ENCODE data around the gene PCDH8.

Gene PCDH8, protein sequence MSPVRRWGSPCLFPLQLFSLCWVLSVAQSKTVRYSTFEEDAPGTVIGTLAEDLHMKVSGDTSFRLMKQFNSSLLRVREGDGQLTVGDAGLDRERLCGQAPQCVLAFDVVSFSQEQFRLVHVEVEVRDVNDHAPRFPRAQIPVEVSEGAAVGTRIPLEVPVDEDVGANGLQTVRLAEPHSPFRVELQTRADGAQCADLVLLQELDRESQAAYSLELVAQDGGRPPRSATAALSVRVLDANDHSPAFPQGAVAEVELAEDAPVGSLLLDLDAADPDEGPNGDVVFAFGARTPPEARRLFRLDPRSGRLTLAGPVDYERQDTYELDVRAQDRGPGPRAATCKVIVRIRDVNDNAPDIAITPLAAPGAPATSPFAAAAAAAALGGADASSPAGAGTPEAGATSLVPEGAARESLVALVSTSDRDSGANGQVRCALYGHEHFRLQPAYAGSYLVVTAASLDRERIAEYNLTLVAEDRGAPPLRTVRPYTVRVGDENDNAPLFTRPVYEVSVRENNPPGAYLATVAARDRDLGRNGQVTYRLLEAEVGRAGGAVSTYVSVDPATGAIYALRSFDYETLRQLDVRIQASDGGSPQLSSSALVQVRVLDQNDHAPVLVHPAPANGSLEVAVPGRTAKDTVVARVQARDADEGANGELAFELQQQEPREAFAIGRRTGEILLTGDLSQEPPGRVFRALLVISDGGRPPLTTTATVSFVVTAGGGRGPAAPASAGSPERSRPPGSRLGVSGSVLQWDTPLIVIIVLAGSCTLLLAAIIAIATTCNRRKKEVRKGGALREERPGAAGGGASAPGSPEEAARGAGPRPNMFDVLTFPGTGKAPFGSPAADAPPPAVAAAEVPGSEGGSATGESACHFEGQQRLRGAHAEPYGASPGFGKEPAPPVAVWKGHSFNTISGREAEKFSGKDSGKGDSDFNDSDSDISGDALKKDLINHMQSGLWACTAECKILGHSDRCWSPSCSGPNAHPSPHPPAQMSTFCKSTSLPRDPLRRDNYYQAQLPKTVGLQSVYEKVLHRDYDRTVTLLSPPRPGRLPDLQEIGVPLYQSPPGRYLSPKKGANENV

GRCh38 chr13:52848455-52849195, at the start of gene PCDH8:
Gene PCDH8 (minus strand): TSS chr13:52848640. CDS start chr13:52848436, 204 bp downstream.
- TF ChIP-seq GATA2 (IDR thresholded peaks at IDR 0.05; ENCODE audit: low read depth, low read length) = no peak
- no peak for TF ChIP-seq GATA3 (IDR thresholded peaks at IDR 0.05; ENCODE audit: low read depth, low read length)

DNA sequence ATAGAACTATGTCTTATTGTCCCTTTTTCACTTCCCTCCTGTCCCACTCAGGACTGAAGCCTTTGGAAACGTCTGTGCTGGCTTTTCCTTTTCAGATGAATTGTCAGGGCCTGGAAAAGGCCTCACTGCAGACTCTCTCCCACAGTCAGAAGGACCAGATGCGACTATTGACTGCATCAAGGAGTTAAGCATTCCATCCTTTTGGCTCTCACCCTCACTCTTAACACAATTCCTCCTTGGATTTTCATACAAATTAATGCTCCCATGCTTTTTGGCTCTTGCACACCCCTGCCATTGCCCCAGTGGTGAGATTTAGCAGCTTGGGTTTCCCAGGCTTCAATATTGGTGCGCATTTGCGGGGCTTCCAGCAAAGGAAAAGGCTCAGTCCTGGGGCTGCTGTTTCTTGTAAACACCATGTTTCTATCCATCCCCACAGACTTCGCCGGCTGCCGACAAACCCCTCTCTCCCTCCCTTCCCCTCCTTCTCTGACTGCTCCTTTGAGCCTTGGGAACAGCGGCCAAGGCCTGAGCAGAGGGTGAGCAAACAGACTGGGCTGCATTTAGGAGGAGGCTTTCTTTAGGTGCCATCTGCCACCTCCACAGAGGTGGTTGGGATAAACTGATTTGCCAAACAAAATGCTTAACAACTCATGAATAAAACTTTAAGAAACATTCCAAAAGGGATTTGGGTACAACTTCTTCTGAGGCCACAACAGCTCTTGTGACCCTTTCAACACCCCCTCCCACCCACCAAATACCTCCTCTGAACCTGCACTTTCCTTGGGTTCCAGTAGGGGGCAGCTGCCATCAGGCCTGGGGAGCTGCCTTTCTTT, 48.6 kb upstream of the PCDH8 start:
- TF ChIP-seq GATA3 (IDR thresholded peaks at IDR 0.05; ENCODE audit: low read depth, low read length) (no peak), GATA2 (IDR thresholded peaks at IDR 0.05; ENCODE audit: low read depth, low read length) (no peak)

DNA sequence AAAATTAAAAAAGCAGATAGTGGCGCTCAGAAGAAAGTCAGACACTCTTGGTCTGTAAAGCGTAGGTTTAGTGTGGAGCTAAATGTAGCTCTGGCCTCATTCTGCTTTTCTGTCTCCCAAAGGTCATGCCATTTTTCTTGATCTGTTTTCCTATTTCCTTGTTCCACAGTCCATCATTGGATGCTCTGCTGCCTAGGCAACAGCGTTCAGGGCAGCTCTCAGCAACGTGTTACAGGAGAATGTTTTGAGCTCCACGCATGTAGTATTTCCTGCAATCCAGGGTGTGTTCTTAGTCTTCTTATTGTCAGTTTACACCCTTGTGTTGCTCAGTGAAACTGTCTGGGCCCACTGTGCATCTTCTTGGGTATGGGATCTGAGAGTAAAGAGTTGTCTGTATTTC, 46.0 kb upstream of the PCDH8 start:
- no peak for TF ChIP-seq GATA3 (IDR thresholded peaks at IDR 0.05; ENCODE audit: low read depth, low read length)
- TF ChIP-seq GATA2 (IDR thresholded peaks at IDR 0.05; ENCODE audit: low read depth, low read length) = no peak

DNA sequence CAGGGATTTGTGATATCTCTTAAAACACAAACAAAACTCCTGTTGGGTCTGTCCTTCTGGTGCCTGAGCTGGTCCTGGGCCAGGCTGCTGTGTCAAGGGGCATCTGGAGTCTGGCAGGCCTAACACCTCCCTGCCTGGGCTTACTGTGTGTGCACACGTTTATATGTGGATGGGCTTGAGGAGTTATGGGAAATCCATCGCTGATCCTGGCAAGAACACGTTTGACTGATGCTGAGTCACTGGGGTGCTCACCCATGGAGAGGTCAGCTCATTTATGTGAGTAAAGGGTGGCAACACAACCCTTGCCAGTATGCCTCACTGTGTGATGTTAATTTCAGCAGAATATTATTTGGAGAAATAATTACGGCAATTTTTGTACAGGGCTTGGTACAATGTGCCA, 44.5 kb upstream of the PCDH8 start:
- TF ChIP-seq GATA3 (IDR thresholded peaks at IDR 0.05; ENCODE audit: low read depth, low read length) = no peak
- TF ChIP-seq GATA2 (IDR thresholded peaks at IDR 0.05; ENCODE audit: low read depth, low read length) = no peak

GRCh38 chr13:52891706-52892105, 43.3 kb upstream of the PCDH8 start:
- no peak for TF ChIP-seq GATA2 (IDR thresholded peaks at IDR 0.05; ENCODE audit: low read depth, low read length)
- no peak for TF ChIP-seq GATA3 (IDR thresholded peaks at IDR 0.05; ENCODE audit: low read depth, low read length)

DNA sequence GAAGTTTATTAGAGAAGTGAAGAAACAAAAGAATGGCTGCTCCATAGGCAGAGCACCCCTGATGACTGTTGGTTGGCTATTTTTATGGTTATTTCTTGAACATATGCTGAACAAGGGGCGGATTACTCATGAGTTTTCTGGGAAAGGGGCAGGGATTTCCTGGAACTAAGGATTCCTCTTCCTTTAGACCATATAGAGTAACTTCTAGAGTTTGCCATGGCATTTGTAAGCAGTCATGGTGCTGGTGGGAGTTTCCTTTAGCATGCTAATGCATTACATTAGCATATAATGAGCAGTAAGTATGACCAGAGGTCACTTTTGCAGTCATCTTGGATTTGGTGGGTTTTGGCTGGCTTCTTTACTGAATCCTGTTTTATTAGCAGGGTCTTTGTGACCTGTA, 38.7 kb upstream of the PCDH8 start:
- no peak for TF ChIP-seq GATA3 (IDR thresholded peaks at IDR 0.05; ENCODE audit: low read depth, low read length)
- no peak for TF ChIP-seq GATA2 (IDR thresholded peaks at IDR 0.05; ENCODE audit: low read depth, low read length)

DNA sequence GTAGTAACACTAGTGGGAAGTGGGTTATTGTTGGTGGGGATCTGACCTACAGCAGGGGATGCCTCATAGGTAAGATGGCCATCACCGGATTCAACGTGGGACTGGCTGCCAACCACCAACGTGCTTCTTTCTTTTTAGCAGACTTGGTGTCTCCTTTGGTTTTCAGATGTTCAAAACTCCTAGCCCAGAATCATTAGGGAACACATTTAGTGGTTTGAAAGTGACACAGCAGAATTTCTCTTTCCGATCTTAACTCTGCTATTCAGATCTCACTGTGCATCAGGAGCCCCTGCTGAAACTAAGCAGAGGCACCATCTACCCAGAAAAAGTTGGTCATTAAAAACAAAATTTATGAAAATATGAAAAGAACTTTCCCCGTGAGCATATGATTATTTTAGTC, 36.7 kb upstream of the PCDH8 start:
- TF ChIP-seq GATA2 (IDR thresholded peaks at IDR 0.05; ENCODE audit: low read depth, low read length) (no peak), GATA3 (IDR thresholded peaks at IDR 0.05; ENCODE audit: low read depth, low read length) (no peak)

GRCh38 chr13:52884429-52885010, 36.1 kb upstream of the PCDH8 start:
- TF ChIP-seq GATA2 (IDR thresholded peaks at IDR 0.05; ENCODE audit: low read depth, low read length) (no peak), GATA3 (IDR thresholded peaks at IDR 0.05; ENCODE audit: low read depth, low read length) (no peak)

DNA sequence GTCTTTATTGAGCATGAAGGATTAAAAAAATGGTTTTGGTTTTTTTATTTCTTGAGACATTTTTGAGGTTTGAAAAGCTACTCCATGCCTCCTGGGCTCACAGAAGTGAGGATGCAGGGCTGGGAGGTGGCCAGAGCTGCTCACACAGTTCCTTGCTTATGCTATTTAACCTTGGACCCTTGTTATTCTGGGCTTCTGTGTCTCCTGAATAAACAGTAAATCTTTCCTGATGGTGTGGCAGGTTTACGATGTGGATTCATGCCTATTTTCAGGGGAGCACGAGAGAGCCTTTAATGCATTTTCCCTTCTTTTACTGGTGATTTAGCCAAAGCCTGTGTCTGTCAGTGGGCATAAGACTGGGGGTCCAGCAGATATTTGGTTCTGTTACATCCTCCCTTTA, 34.3 kb upstream of the PCDH8 start:
- TF ChIP-seq GATA2 (IDR thresholded peaks at IDR 0.05; ENCODE audit: low read depth, low read length) (no peak), GATA3 (IDR thresholded peaks at IDR 0.05; ENCODE audit: low read depth, low read length) (no peak)

- no peak for TF ChIP-seq GATA3 (IDR thresholded peaks at IDR 0.05; ENCODE audit: low read depth, low read length)
- no peak for TF ChIP-seq GATA2 (IDR thresholded peaks at IDR 0.05; ENCODE audit: low read depth, low read length)
Measured at GRCh38 chr13:52879950-52880741, 31.7 kb upstream of the PCDH8 start.

DNA sequence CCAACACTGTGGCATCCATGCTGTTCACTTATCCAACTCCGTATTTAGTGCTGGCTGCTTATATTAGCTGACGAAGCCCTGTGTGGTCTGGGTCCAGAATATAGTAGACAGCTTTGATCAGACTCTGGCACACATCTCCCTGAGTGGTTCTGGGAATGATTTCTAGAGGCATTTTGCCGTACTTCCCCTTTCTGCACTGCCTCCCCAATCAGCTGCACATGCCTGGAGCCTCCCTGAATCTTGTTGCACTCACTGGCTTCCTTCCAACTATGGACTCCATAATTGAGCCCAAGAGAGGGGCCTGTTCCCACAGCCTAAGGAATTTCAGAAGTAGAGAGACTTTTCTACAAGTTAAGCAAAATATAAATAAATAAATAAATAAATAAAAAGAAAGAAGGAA, 30.4 kb upstream of the PCDH8 start:
- TF ChIP-seq GATA2 (IDR thresholded peaks at IDR 0.05; ENCODE audit: low read depth, low read length) (no peak), GATA3 (IDR thresholded peaks at IDR 0.05; ENCODE audit: low read depth, low read length) (no peak)

DNA sequence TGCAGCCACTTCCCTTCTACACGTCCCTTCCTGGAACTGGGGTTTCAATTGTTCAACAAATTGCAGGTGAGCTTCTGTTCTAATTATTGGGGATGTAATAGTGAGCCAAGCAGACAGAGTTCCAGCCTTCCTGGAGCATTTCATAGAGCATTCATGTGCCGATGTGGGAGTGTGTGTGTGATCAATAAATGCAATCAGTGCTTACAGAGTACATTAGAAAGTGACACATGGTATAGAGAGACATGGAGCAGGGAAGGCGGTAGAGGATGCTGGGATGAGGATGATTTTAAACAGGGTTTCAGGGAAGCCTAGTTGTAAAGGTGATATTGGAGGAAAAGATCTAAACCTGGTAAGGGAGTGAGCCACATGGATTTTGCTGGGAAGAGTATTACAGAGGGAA, 21.7 kb upstream of the PCDH8 start:
- no peak for TF ChIP-seq GATA3 (IDR thresholded peaks at IDR 0.05; ENCODE audit: low read depth, low read length)
- no peak for TF ChIP-seq GATA2 (IDR thresholded peaks at IDR 0.05; ENCODE audit: low read depth, low read length)
